HG02763 (cell line): ENCODE data around the gene DSCAML1.

Experiments used
- ATAC-seq: cut with Tn5 transposase; IDR thresholded peaks from one replicate; pipeline ENCODE4 v1.9.1; 2021; ENCODE audit warnings: mild to moderate bottlenecking, moderate library complexity; ENCODE audit not compliant: unreplicated experiment

Gene DSCAML1

GRCh38 chr11:117795638-117796455 lies 1.2 kb downstream of the DSCAML1 start:
- ATAC-seq = no peak

GRCh38 chr11:117794772-117795629 lies 2.0 kb downstream of the DSCAML1 start:
- no peak for ATAC-seq

DNA sequence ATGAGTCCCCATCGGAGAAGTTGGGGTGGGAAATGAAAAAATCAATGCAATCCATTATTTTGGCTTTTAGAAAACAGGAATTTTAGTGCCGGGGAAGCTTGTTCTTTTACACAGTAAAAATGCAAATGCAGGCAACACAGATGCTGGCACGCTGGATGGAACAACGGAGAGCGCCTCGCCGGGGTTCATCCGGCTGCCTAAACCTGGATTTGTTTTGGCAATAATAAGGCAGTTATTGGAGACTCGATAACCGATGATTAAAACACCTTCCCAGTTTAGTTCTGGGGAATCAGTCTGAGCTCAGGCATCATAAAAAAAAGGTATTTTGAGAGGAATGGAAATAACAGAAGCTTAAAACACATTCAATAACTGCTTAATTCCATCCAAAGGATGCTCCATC lies 2.9 kb downstream of the DSCAML1 start:
- ATAC-seq = no peak

DNA sequence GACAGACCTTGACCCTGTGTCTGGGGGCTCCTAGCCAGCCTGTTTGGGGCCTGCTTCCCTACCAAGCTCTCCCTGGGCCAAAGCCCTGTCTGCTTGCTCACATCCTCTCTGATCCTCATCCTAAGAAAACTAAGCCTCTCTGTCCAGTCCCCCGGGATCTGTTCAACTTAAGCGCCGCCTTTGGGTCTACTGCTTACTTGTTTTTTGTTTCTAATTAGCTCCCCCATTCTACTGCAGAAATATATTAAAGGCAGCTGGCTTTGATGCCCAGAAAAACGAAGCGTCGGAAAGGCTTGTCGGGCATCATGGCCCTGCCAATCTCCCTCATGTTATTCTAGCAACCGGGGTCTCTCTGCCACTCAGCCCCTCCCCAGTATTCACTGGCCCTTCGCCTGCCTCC lies 3.4 kb downstream of the DSCAML1 start:
- ATAC-seq = no peak

DNA sequence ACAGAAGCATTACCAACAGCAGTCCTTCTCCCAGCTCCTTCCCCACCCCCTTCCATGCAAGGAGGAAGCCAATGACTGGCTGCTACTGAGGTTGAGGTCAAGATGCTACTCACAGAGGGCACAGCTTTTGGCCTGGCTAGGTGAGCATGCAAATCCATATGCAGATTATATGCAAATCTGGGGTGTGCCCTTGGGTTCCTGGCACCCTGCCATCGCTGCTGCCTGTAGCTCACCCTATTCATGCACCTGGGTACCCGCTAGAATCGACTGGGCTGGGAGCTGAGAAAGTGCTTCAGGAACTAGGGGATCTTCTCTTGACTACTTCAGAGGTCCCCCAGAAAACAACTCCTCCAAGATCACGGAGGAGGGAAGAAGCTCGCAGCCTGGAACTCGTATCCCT lies 4.0 kb downstream of the DSCAML1 start:
- no peak for ATAC-seq

- ATAC-seq = no peak
These were observed 4.8 kb downstream of the DSCAML1 start for GRCh38 chr11:117792241-117792640.

DNA sequence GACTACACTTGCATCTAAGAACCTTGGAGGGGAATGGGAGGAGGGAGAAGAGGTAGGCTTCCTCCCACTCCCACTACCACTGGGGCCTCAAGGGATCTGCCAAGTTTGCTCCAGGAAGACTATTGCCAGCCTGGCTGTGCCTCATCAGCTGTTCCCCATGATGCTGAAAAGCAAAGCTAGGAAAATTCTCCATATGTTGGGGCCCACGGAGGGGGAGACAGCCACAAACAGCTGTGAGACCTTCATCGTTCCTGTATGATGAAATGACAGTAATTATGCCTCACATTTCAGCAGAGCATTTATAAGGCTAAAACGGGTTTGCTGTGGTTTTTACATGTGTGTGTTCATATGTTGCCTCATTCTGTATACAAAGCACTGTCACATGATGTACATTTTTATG lies 6.7 kb downstream of the DSCAML1 start:
- ATAC-seq = no peak

DNA sequence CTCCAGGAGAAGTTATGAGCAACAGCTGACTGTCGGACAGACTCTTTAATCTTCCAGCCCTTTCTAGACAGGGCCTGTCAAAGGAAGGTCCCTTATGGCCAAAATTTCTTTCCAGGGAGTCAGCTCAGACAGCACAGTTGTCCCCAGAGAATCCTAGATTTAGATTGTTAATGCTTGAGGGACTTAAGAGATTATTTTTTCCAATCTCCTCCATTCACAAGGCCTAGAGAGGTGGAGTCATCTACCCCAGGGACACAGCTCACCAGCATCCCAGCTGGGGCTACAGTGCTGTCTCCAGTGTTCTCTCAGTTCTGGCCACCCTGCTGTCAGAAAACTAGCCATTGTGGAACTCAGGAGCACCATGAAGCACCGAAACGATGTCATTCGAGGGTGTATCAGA lies 7.8 kb downstream of the DSCAML1 start:
- no peak for ATAC-seq

DNA sequence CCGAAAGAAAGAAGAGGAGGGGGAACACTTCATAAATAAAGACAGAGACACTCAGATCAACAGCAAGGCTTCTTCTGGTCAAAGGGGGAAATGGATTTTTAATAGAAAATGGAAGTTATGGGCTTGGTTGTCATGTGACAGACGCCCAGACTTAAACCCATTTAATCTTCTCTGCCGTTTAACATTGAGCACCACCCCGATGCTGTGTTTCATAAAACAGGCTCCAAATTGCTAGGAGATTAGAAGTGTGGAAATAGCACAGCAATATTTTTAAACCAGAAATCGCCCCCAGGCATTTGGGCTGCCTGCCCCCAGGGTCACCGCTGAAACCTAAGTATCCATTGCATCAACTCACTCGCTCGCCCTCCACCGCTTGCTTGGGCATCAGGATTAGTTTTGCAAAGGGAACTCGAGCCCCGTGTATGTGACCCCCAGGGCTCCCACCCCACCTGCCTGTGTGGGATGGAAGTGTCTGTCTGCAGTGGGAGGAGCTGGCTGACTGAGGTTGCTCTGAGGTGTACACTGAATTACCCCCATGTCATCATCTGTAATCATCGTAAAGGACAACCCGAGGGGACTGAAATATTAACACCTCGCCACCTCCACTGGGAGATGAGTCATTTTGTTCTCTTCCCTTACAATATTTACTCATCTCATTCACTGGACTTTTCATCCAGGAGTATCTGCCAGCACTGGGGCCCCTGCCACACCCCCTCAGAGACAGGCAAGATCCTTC lies 10.7 kb downstream of the DSCAML1 start:
- ATAC-seq = no peak

DNA sequence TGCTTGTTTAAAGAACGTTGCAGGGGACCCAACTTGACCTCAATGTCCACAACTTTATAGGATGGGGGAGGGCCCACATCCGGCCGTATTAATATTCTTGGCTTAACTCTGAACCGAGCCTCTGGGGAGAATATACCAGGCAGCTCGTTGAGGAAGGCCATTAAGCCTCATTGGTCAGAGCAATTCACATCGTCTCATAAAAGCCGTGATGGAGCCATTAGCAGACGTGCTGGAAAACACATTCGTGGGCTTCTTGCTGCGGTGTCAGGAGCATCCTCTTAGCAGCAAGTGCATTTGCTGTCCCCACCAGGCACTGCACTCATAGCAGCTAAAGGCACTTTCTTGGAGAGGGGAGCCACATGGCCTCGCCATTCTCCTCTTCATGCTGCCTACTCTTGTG lies 14.9 kb downstream of the DSCAML1 start:
- no peak for ATAC-seq

- no peak for ATAC-seq
These were observed 15.4 kb downstream of the DSCAML1 start for GRCh38 chr11:117781627-117782026.

DNA sequence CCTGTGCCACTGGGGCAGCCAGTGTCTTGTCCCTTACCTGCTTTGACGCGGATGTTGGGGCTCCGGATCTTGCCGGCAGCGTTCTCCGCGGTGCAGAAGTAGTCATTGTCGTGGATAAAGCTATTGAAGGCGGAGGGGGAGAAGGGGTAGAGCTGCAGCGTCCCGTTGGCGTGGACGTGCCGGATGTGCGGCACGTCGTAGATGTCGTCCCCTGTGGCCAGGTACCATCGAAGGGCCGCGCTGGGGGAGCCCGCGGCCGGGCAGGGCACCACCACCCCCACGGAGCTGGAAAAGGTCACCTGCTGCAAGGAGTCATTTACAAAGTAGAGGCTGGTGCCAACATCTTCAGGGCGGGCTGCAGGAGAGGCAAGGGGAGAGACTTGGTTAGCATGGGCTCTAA lies 16.6 kb downstream of the DSCAML1 start:
- no peak for ATAC-seq

DNA sequence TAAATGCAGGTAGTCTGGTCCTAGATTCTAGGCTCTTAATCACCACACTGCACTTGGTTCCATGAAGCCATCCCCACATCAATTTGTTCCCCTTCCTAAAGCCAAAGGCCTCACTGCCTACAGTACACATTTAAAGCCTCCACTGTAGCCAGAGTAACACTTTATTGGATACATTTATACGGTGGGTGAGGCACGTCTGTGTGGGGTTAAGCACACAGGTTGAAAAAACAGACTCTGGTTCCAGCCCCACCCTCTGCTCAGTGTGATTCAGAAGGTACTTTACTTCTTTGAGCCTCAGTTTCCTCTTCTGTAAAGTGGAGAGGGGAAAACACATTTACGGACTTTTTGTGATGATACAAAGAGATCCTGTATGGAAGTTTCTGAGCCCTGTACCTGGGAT lies 22.5 kb downstream of the DSCAML1 start:
- no peak for ATAC-seq

DNA sequence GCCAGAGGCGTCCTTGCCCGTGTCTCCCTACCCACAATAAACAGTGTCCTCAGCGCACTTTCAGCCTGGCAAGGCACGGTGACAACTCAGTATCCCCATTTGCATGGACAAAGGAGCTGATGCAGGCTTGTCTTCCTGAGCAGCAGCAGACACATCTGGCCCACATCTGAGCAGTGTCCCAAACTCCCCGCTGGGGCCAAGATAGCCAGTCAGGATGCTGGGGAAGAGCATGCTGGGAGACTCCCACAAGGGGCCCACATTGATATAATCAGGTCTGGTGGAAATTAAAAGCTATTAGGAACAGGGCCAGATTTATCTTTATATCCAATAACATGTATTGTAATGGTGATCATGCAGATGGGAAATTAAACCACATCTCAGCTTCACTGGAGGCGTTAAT lies 24.7 kb downstream of the DSCAML1 start:
- no peak for ATAC-seq

GRCh38 chr11:117771841-117772240 lies 25.2 kb downstream of the DSCAML1 start:
- no peak for ATAC-seq

DNA sequence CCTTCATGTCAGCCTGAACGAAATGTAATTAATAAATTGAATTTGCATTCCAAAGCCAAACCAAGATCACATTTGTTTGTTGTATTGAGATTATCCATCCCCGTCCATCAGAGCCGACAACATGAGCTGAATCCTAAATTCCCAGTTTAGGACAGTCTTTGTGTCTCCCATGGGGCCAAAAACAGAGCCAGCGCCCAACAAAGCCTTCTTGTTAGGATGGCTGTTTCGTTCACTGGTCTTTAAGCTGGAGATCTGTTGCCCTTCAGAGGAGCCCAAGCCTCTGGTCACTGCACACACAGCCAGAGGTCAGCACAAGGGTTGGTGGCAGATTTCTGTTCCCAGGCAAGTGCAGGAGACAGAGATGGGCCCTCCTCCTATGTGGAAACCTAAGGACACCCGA lies 25.8 kb downstream of the DSCAML1 start:
- no peak for ATAC-seq

DNA sequence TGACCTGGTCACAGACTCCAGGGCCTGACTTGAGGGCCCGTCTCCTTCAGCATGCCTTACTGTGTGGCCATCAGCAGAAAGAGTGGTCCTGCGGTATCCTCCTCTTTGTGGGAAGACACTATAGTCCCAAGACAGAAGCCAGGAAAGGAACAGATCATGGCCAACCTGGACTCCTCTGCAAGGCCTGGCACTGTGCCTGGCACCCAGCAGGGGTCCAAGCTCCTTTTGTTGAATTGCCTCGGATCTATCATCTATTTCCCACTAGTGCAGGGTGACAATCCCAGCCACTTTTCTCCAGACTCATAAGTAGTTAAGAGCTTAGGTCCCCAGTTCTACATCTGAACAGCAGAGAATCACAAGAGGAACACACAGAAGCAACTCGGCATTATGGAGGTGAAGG lies 27.0 kb downstream of the DSCAML1 start:
- ATAC-seq = no peak

DNA sequence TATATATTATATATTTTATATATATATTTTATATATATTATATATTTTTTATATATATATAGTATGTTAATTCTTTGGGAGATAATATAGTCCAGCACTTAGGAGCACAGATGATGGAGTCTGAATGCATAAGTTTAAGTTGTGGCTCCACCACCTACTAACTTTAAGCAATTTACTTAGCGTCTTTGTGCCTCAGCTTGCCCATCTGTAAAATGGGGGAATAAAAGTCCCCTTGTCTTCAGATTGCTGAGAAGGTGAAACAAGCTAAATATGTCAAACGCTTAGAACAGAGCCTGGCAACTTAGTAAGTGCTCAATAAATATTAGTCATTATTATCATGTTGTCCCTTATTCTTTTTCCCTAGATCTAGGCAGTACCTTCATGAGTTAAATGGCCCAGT lies 27.5 kb downstream of the DSCAML1 start:
- ATAC-seq = no peak

GRCh38 chr11:117768506-117768905 lies 28.5 kb downstream of the DSCAML1 start:
- no peak for ATAC-seq

DNA sequence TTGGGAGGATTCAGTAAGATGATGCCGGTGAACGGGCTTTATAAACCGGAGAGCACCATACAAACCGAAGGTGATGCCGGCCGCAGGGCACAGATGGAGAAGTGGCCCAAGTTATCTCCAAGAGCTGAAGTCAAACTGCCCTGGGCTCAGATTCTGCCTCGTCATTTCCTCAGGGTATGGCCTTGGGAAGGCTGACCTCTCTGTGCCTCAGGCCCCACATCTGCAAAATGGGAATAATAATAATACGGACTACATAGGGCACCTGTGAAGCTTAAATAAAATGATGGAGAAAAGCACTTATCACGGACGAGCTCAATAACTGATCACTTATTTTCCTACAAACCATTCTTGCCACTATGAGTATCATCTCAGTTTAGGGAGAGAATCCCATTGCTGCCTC lies 29.9 kb downstream of the DSCAML1 start:
- ATAC-seq = no peak

DNA sequence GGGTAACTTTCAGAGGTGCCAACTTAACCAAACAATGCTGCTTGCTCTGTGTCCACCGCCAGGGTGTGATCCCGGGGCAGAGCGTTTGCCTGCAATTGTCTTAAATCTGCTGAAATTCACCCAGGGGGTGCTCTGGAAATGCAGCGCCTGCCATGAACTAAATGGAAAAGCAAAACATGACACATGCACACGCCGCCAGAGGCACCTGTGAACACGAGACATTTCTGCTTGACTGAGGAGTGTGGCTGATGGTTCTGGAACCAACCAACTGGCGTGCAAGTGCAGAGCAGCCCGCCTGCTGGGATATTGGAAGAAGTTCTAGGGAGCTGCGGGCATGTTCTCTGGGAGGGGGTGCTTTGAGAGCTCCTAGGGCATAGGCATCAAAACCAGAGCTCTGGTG lies 30.4 kb downstream of the DSCAML1 start:
- ATAC-seq = no peak

DNA sequence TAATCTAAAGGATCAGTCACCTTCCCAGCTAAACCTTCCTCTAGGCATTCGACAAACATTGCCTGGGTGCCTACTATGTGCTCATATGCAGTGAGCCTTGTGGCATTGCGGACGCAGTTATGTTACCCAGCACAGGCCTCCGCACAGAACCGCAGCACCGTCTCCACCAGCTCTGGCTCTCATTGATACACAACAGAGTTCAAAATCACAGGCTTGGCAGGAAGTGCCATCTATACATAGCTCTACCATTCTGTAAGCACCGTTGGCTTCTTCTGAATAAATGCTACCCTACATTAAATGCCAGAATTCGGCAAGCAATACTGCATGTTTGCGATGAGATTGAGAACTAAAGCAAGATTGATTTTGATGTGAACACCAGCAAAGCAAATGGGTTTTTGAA lies 31.0 kb downstream of the DSCAML1 start:
- no peak for ATAC-seq
